Calu3 (cell line): ENCODE results near the gene ZEB2. TPM values are rescaled to one million over a fixed set of nuclear protein-coding genes. Genes with fewer than 3 reads are reported as not detected.
"Not testable (repeated sequence)": the region's sequence is repeated elsewhere in the genome, so short reads cannot be mapped to it uniquely, and the experiment has no call there.

Experiments
- BruUV-seq: library from RNA; stranded (reverse); fragments of 400-500 nt; replicated peaks from 2 replicates; lab custom pipeline; 2021; lab: Mats Ljungman, UMichigan
- CTCF ChIA-PET: fragments of 300-600 bp; sonication (Branson Sonifier 250); formaldehyde crosslinking; loops from one replicate; lab custom pipeline; 2022; ENCODE audit warnings: antibody characterized with exemption; lab: Charles Lee
- DNase-seq: peaks from one replicate; pipeline ENCODE4 v3.0.0; 2022
- H3K27ac Mint-ChIP-seq: one replicate; pipeline ENCODE4 v1.8.0; 2022; ENCODE audit warnings: mixed read lengths; ENCODE audit not compliant: unreplicated experiment
- H3K27me3 Mint-ChIP-seq: one replicate; pipeline ENCODE4 v1.8.0; 2022; ENCODE audit warnings: mixed read lengths; ENCODE audit not compliant: unreplicated experiment
- H3K36me3 Mint-ChIP-seq: one replicate; pipeline ENCODE4 v1.8.0; 2022; ENCODE audit warnings: mild to moderate bottlenecking, moderate library complexity, mixed read lengths; ENCODE audit not compliant: insufficient read depth, unreplicated experiment
- H3K4me1 Mint-ChIP-seq: one replicate; pipeline ENCODE4 v1.8.0; 2022; ENCODE audit warnings: mild to moderate bottlenecking, low read depth, mixed read lengths; ENCODE audit not compliant: unreplicated experiment
- H3K4me3 Mint-ChIP-seq: one replicate; pipeline ENCODE4 v1.8.0; 2022; ENCODE audit warnings: mild to moderate bottlenecking, low read depth, moderate library complexity, mixed read lengths; ENCODE audit not compliant: unreplicated experiment
- H3K9me3 Mint-ChIP-seq: one replicate; pipeline ENCODE4 v1.8.0; 2022; ENCODE audit warnings: low read depth, mixed read lengths; ENCODE audit not compliant: unreplicated experiment
- CTCF ChIP-seq: fragments of 200-600 bp; IDR thresholded peaks from one replicate; pipeline ENCODE4 v1.8.0; 2022; ENCODE audit warnings: antibody characterized with exemption; ENCODE audit not compliant: unreplicated experiment
- intact Hi-C: fragments of 100-400 bp; cut with micrococcal nuclease; formaldehyde crosslinking; loops from one replicate; pipeline ENCODE4 v1.10.0; 2022; ENCODE audit not compliant: unreplicated experiment
- total RNA-seq: library from RNA; stranded (reverse); gene quantifications from 2 replicates; pipeline ENCODE4 v1.2.3, GENCODE V29; 2022

ZEB2 gene
- total RNA-seq, 1 experiment from 2014 or later = 0.97 TPM

DNA sequence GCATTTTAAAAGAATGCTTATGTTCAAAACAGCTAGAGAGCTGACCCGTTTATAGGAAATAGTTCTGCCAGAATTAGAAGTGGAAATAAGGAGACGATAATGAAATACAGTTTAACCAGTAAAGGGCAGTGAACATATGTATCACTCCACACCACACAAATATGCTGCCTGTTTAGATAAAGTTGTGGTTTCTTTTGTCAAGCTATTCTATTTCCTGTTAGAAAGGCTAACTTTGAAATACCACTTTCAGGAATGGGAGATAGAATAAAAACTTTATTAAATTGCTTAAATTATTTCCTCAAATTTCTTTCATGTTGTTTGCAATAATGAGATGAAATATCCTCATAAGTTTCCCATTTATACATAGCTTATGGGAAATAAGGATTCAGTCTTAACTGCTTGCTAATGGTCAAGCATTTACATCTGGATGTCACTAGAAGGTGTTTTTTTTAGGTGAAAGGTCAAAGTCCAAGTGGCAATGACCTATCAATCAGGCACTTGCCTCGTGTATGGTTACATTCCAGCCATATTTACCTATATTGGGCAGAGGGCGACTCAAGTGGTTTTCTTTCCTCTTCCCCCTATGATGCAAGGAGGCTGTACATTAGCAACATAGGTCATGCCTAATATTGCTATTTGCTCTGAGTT, 148.9 kb downstream of the ZEB2 start:
- H3K27me3 Mint-ChIP-seq = no peaks in the 10 kb centered on the region
- no peak overlapping the region for H3K27ac Mint-ChIP-seq
- DNase-seq = no peak
- CTCF ChIA-PET = interaction anchor here (0.7 to 1.2 kb wide), 3 partner anchors 16 to 52 kb away, joined by 3 to 4 read pairs (median 3); no protein-coding TSS in a partner anchor
- H3K4me3 Mint-ChIP-seq = no peak overlapping the region
- no peak for TF ChIP-seq CTCF
- peaks cover 39% of the 10 kb centered on the region for H3K4me1 Mint-ChIP-seq
- H3K9me3 Mint-ChIP-seq = no peaks in the 10 kb centered on the region
- intact Hi-C loops = loop anchor here (2.0 kb wide), 1 partner anchor 208 kb away; no protein-coding TSS in a partner anchor
- peaks cover 5% of the 10 kb centered on the region for H3K36me3 Mint-ChIP-seq
- BruUV-seq = no TSS peak

- Mint-ChIP-seq H3K4me3 (no peak overlapping the region), H3K27ac (no peak overlapping the region), H3K4me1 (peaks cover 49% of the 10 kb centered on the region), H3K9me3 (no peaks in the 10 kb centered on the region), H3K27me3 (no peaks in the 10 kb centered on the region), H3K36me3 (peaks cover 5% of the 10 kb centered on the region)
- DNase-seq = no peak
- TF ChIP-seq CTCF = no peak
- no TSS peak for BruUV-seq
- intact Hi-C loops = no loop called here
- CTCF ChIA-PET = interaction anchor here (0.7 to 1.3 kb wide), 2 partner anchors 13 to 85 kb away, joined by 3 to 4 read pairs; no protein-coding TSS in a partner anchor
Observed at GRCh38 chr2:144369416-144369815, 150.5 kb downstream of the ZEB2 start.

DNA sequence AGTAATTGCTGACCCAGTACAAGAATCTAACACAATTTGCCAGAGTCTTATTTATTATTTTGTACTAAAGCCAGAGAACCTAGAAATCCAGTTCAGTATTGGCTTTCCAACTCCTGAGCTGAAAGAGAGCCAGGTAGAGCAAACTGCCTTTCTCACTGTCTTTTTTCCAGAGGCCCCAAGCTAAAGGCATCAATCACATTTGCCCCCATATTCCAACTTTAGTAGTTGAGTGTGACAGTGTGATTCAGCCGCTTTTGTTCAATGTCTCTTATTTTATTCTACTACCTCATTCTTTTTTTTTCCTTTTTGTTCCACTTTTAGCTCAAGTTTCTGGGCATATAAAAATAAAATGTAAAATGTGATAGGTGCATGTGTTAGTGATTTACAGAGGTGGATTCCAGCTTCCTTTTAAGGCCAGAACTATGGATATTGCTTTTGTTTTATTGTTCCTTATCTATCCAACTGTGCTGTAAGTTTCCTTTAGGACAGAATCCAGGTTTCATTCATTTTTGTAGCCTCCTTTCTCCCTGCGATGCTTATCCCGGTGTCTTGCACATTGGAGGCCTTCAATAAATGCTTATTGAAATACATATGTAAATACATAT, 153.0 kb downstream of the ZEB2 start:
- Mint-ChIP-seq H3K27ac (no peak overlapping the region), H3K4me1 (peaks cover 43% of the 10 kb centered on the region), H3K27me3 (no peaks in the 10 kb centered on the region), H3K4me3 (no peak overlapping the region), H3K9me3 (no peaks in the 10 kb centered on the region), H3K36me3 (peaks cover 5% of the 10 kb centered on the region)
- intact Hi-C loops = no loop called here
- no TSS peak for BruUV-seq
- DNase-seq = no peak
- CTCF ChIA-PET = no interaction called here
- TF ChIP-seq CTCF = no peak

- peaks cover 26% of the 10 kb centered on the region for H3K4me1 Mint-ChIP-seq
- CTCF ChIA-PET = no interaction called here
- no peak overlapping the region for H3K4me3 Mint-ChIP-seq
- no peaks in the 10 kb centered on the region for H3K27me3 Mint-ChIP-seq
- peak overlapping the region; percentile 32 for H3K27ac Mint-ChIP-seq
- DNase-seq = no peak
- intact Hi-C loops = no loop called here
- no TSS peak for BruUV-seq
- TF ChIP-seq CTCF = no peak
- H3K36me3 Mint-ChIP-seq = no peaks in the 10 kb centered on the region
- H3K9me3 Mint-ChIP-seq = no peaks in the 10 kb centered on the region
Observed at GRCh38 chr2:144364944-144365738, 154.8 kb downstream of the ZEB2 start.

DNA sequence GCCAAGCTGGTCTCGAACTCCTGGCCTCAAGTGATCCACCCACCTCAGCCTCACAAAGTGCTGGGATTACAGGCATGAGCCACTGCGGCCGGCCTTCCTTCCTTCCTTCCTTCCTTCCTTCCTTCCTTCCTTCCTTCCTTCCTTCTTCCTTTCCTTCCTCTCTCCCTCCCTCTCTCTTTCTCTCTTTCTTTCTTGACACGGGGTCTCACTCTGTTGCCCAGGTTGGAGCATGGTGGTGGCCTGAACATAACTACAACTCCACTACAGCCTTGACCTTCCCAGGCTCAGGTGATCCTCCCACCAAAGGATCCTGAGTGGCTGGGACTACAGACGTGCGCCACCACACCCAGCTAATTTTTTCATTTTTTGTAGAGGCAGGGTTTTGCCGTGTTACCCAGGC, 155.7 kb downstream of the ZEB2 start:
- H3K9me3 Mint-ChIP-seq, H3K4me3 Mint-ChIP-seq, DNase-seq, BruUV-seq, H3K27me3 Mint-ChIP-seq, intact Hi-C loops, CTCF ChIA-PET, H3K36me3 Mint-ChIP-seq: not testable (repeated sequence)
- H3K4me1 Mint-ChIP-seq = peaks cover 18% of the 10 kb centered on the region
- peak overlapping the region; percentile 31 for H3K27ac Mint-ChIP-seq
